HepG2 (cell line): ENCODE data around the gene DGKB. TPM values are rescaled to one million over a fixed set of nuclear protein-coding genes. Genes with fewer than 3 reads are reported as not detected.

Experiments used
- ATAC-seq: fragments of 200-7000 bp; cut with Tn5 transposase; 3 replicates; pipeline ENCODE4 v1.9.1; 2020; ENCODE audit warnings: mild to moderate bottlenecking, moderate library complexity
- BruUV-seq: library from RNA; stranded (reverse); fragments of 400-500 nt; replicated peaks from 2 replicates; lab custom pipeline; 2021; lab: Mats Ljungman, UMichigan
- CTCF ChIA-PET: fragments of 300-600 bp; formaldehyde crosslinking; extraction: SDS; loops from one replicate; lab custom pipeline; 2021; ENCODE audit warnings: low total read pairs, inconsistent platforms, low intra/inter-chr PET ratio; lab: Yijun Ruan, JAX
- POLR2A ChIA-PET: fragments of 350-600 bp; sonication (Branson Sonifier 250); formaldehyde crosslinking; loops from one replicate; lab custom pipeline; 2020; ENCODE audit warnings: antibody characterized with exemption, inconsistent platforms; lab: Yijun Ruan, JAX
- DNase-seq: peaks from one replicate; pipeline ENCODE4 v3.0.0-alpha.2; 2015; ENCODE audit warnings: low spot score
- FAIRE-seq: peaks from 3 replicates; lab custom pipeline; 2011; peaks lifted over from hg19 to GRCh38; lab: Jason Lieb, UNC
- H2AFZ ChIP-seq: one replicate; pipeline ENCODE4 v1.6.1; 2011; ENCODE audit warnings: low read length, inconsistent platforms
- H3K27ac ChIP-seq: fragments of 300-600 bp; 3 replicates; pipeline ENCODE4 v1.8.0; 2011; ENCODE audit warnings: mixed run types, mild to moderate bottlenecking, mixed read lengths, low read length, inconsistent platforms; ENCODE audit not compliant: insufficient read depth; ENCODE audit errors: extremely low read length
- H3K27me3 ChIP-seq, 2 experiments: fragments of 200-600 bp in 1 of 2; 2 replicates in 1 of 2; 3 replicates in 1 of 2; pipeline versions ENCODE4 v1.6.0 to v1.8.0; 2011; ENCODE audit warnings: low read length in 2 of 2, mild to moderate bottlenecking in 2 of 2, moderate library complexity in 2 of 2, inconsistent platforms in 1 of 2; ENCODE audit not compliant: insufficient read depth in 2 of 2, control insufficient read depth in 1 of 2
- H3K36me3 ChIP-seq, 2 experiments: fragments of 200-600 bp in 1 of 2; replicated peaks in 1 of 2; 2 replicates in 1 of 2; 3 replicates in 1 of 2; pipeline versions ENCODE4 v1.5.1 to v1.8.0; 2011; ENCODE audit warnings: low read length in 2 of 2, inconsistent platforms in 1 of 2; ENCODE audit not compliant: insufficient read depth in 2 of 2, control insufficient read depth in 1 of 2
- H3K4me1 ChIP-seq: 2 replicates; pipeline ENCODE4 v1.5.1; 2012; ENCODE audit warnings: low read length, inconsistent platforms; ENCODE audit not compliant: insufficient read depth
- H3K4me2 ChIP-seq: 2 replicates; pipeline ENCODE4 v1.6.0; 2011; ENCODE audit warnings: low read depth, low read length, inconsistent platforms
- H3K4me3 ChIP-seq, 3 experiments: fragments of 200-600 bp in 1 of 3; sonication (generic), shearing (Covaris generic) in 1 of 3; replicated peaks in 1 of 3; 2 replicates each; pipeline ENCODE4 v1.5.1; 2011 to 2016; ENCODE audit warnings: low read length in 3 of 3, inconsistent platforms in 2 of 3, low read depth in 2 of 3, mild to moderate bottlenecking in 2 of 3, control low read depth in 1 of 3, mixed read lengths in 1 of 3; ENCODE audit not compliant: insufficient read depth in 1 of 3
- H3K79me2 ChIP-seq: one replicate; pipeline ENCODE4 v1.6.1; 2011; ENCODE audit warnings: low read length, inconsistent platforms; ENCODE audit not compliant: insufficient read depth
- H3K9ac ChIP-seq: 2 replicates; pipeline ENCODE4 v1.6.0; 2011; ENCODE audit warnings: mild to moderate bottlenecking, low read depth, low read length, inconsistent platforms; ENCODE audit not compliant: insufficient read depth
- H3K9me3 ChIP-seq: 2 replicates; pipeline ENCODE4 v1.5.1; 2012; ENCODE audit warnings: mild to moderate bottlenecking, low read length
- H4K20me1 ChIP-seq: 2 replicates; pipeline ENCODE4 v1.6.0; 2011; ENCODE audit warnings: inconsistent platforms, mild to moderate bottlenecking, low read length, moderate library complexity; ENCODE audit not compliant: insufficient read depth
- AHDC1 ChIP-seq: sonication (generic); formaldehyde crosslinking; IDR thresholded peaks from 2 replicates; pipeline ENCODE4 v1.5.1; 2020; ENCODE audit warnings: mild to moderate bottlenecking, missing genetic modification reagents, borderline replicate concordance
- IKZF1 ChIP-seq: fragments of 450-650 bp; IDR thresholded peaks from 2 replicates; pipeline ENCODE4 v1.7.1; 2016
- IKZF4 ChIP-seq: sonication (generic); formaldehyde crosslinking; IDR thresholded peaks from 2 replicates; pipeline ENCODE4 v1.5.1; 2020; ENCODE audit warnings: borderline replicate concordance, mild to moderate bottlenecking, low read depth, missing genetic modification reagents; ENCODE audit errors: not compliant biosample characterization
- MLXIP ChIP-seq: sonication (generic); formaldehyde crosslinking; IDR thresholded peaks from 2 replicates; pipeline ENCODE4 v1.9.0; 2021; ENCODE audit warnings: missing genetic modification reagents, borderline replicate concordance
- RBM22 ChIP-seq: fragments of 200-400 bp; formaldehyde crosslinking; optimal IDR thresholded peaks from 2 replicates; pipeline ENCODE3; 2017; ENCODE audit warnings: mild to moderate bottlenecking, low read length, moderate library complexity
- RNF2 ChIP-seq: fragments of 450-650 bp; conservative IDR thresholded peaks from 2 replicates; pipeline ENCODE4 v1.6.1; 2016; ENCODE audit warnings: low read depth
- TFE3 ChIP-seq: IDR thresholded peaks from 2 replicates; pipeline ENCODE4 v1.6.1; 2016
- ZFP41 ChIP-seq: sonication (generic); formaldehyde crosslinking; IDR thresholded peaks from 2 replicates; pipeline ENCODE4 v1.4.0; 2020; ENCODE audit warnings: mild to moderate bottlenecking, missing genetic modification reagents, borderline replicate concordance
- ZNF3 ChIP-seq: IDR thresholded peaks from 2 replicates; pipeline ENCODE4 v1.7.0; 2017; ENCODE audit warnings: inconsistent platforms
- ZNF441 ChIP-seq: sonication (generic); formaldehyde crosslinking; IDR thresholded peaks from 2 replicates; pipeline ENCODE4 v1.7.0; 2021; ENCODE audit warnings: missing genetic modification reagents, borderline replicate concordance
- ZNF576 ChIP-seq: sonication (generic); formaldehyde crosslinking; IDR thresholded peaks from 2 replicates; pipeline ENCODE4 v1.4.0; 2020; ENCODE audit warnings: mild to moderate bottlenecking, missing genetic modification reagents
- ZNF83 ChIP-seq: sonication (generic); formaldehyde crosslinking; IDR thresholded peaks from 2 replicates; pipeline ENCODE4 v1.4.0; 2020; ENCODE audit warnings: missing genetic modification reagents, mild to moderate bottlenecking, borderline replicate concordance
- WGBS: methylation state at CpG from one replicate; pipeline ENCODE4 v1.1.6; 2017; ENCODE audit warnings: low lambda C conversion rate; 5-methylcytosine and 5-hydroxymethylcytosine counted together
- in situ Hi-C: cut with HindIII; loops from 2 replicates; pipeline ENCODE4 v1.10.0; 2017; ENCODE audit warnings: low pct_unique_long_range_greater_than_20kb; ENCODE audit not compliant: extremely low pct_ligation_motif_present
- intact Hi-C: fragments of 100-400 bp; cut with micrococcal nuclease; formaldehyde crosslinking; loops from one replicate; pipeline ENCODE4 v1.10.0; 2022; ENCODE audit not compliant: unreplicated experiment
- polyA plus RNA-seq, 8 experiments: library from polyadenylated mRNA; depleted of rRNA in 3 of 8; stranded (reverse) in 7 of 8; unstranded in 1 of 8; fragments of >200 nt; fragmentation: Illumina TruSeq in 4 of 8; extraction: Trizol in 4 of 8; gene quantifications; 2 replicates each; pipeline versions ENCODE4 v1.2.1 to v1.2.3, GENCODE V29; 2011 to 2016; ENCODE audit warnings: low read depth in 4 of 8, missing spikeins in 1 of 8, mixed read lengths in 1 of 8; ENCODE audit not compliant: insufficient read depth in 1 of 8
- total RNA-seq, 5 experiments: library from RNA; depleted of rRNA; stranded (reverse); fragments of >200 nt; fragmentation: Illumina TruSeq; extraction: Trizol; gene quantifications; 2 replicates each; pipeline ENCODE4 v1.2.3, GENCODE V29; 2016; ENCODE audit warnings: low read depth in 1 of 5

The DGKB gene
- total and polyA plus RNA-seq, 2 of the 13 experiments (the other 11 are each of a cell fraction or from before 2014, with no cell fraction given) = not detected

GRCh38 chr7:14158111-14158510 lies 744.4 kb downstream of the DGKB start:
- no peak for DNase-seq
- in situ Hi-C loops = no loop called here
- no peaks in the 10 kb centered on the region for H3K79me2 ChIP-seq
- intact Hi-C loops = no loop called here
- no TSS peak for BruUV-seq
- TF ChIP-seq IKZF4 (CRISPR knock-in tag) = no peak
- no peak for TF ChIP-seq AHDC1 (CRISPR knock-in tag)
- TF ChIP-seq ZNF576 (CRISPR knock-in tag) = no peak
- no peak for TF ChIP-seq MLXIP (CRISPR knock-in tag)
- no peak for TF ChIP-seq TFE3
- TF ChIP-seq RBM22 = no peak
- TF ChIP-seq ZNF441 (CRISPR knock-in tag) = no peak
- TF ChIP-seq ZNF3 = no peak
- no peak for TF ChIP-seq RNF2
- TF ChIP-seq ZFP41 = no peak
- TF ChIP-seq IKZF1 = no peak
- TF ChIP-seq ZNF83 (CRISPR knock-in tag) = no peak
- TF ChIP-seq, all 625 proteins: peak for 0
- Histone ChIP-seq H3K9me3 (peaks cover 84% of the 10 kb centered on the region), H4K20me1 (no peaks in the 10 kb centered on the region), H3K9ac (no peak overlapping the region), H3K36me3 (no peaks in the 10 kb centered on the region), H3K4me1 (no peaks in the 10 kb centered on the region), H3K4me3 (no peak overlapping the region), H3K27me3 (no peaks in the 10 kb centered on the region), H3K27ac (no peak overlapping the region), H2AFZ (no peak overlapping the region), H3K4me2 (no peak overlapping the region)
- POLR2A ChIA-PET = no interaction called here
- no peak for FAIRE-seq
- CTCF ChIA-PET = no interaction called here
- ATAC-seq = no peak
- WGBS = 9% methylated on average over 2 of the region's 2 CpGs
